GM19463 (cell line): ENCODE measurements around the gene HOXB5.

Source experiments
- ATAC-seq: cut with Tn5 transposase; IDR thresholded peaks from one replicate; pipeline ENCODE4 v1.9.1; 2021; ENCODE audit warnings: mild to moderate bottlenecking, moderate library complexity; ENCODE audit not compliant: unreplicated experiment

Gene HOXB5

DNA sequence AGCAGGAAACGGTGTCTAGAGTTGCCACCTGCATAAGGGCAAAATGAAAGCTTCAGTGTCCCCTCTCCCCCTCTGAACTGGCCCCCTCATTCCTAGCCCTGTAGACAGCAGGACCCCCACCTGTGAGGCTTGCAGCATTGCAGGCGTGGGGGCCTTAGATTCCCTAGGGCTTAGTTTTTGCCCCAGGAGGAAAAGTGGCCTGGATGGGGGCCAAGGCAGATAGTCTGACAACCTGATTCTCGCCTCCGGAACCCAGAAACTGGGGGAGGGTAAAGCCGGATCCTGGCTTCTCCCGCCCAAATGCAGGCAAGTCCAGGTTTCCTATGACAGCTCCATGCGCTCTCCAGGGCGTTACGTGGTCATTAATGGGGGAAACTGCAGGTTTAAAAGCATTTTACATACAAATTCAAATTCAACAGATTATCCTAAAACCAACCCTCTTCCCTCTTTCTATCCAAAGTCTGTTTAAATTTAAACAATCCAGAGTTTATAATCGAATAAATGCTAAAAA, 11.9 kb upstream of the HOXB5 start:
- ATAC-seq, result no peak

DNA sequence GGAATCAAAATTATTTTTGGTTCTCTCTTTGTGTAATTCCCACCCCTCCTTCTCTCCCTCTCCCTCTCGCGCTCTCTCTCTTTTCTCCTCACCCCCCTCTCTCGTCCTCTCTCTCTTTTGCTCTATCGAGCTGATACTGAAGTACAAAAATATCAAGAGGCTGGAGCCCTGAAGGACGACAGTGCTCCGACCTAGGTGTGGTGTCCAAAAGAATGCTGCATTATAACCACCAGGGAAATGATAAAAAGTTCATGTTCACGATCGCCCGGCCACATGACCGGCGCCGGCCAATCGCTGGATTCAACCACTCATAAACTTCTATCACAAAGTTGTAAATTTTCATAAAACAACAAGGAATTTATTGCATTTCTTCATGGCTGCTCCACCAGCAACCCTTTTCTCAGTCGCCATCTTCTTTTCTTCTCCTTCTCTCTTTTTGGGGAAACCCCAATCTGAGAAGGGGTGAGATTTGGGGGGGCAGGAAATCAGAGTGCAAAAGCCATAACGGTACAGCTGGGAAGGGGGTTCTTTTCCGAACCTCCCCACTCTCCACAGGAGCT, 11.3 kb upstream of the HOXB5 start, which contains the start of gene HOXB6:
HOXB6 (minus strand) TSS at position 217 of the 560 bp plus-strand sequence. CDS start 6,836 bp downstream, outside the sequence.
- no peak for ATAC-seq

DNA sequence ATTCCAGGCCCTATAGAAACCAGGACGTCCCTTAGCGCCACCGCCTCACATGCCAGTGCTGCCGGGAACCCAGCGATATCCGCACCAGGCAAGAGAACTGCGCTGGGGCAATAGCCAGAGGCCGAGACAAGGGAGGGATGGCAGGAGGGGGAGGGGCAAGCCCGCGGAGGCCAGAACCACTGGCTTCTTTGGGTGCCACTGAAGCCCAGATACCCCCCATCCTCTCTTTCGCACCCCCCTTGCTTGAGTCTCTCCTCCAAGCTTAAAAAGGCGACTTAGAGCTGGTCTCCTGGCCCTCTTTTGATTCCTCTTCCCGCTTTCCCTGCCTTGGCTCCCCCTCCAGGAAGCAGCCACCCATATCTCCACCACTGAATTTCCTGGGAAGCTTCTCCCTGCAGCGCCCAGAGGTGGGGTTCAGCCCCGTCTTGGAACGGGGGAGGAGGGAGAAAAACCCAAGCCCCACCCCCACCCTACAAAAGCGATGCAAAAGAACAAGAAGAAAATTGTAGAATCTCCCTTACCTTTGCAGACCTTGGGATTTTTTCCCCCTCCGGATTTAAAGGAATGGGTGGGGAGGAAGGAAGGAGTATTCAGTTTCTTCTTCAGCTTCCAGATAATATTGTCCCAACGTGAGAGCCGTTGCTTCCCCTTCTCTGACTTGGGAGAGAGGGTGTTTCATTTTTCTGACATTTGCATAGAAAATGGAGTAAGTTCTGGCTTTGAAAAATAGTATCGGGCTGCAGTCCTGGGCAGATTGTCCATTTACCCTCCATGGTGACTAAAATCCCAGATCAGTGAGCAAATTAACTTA, 10.6 kb upstream of the HOXB5 start:
- no peak for ATAC-seq

DNA sequence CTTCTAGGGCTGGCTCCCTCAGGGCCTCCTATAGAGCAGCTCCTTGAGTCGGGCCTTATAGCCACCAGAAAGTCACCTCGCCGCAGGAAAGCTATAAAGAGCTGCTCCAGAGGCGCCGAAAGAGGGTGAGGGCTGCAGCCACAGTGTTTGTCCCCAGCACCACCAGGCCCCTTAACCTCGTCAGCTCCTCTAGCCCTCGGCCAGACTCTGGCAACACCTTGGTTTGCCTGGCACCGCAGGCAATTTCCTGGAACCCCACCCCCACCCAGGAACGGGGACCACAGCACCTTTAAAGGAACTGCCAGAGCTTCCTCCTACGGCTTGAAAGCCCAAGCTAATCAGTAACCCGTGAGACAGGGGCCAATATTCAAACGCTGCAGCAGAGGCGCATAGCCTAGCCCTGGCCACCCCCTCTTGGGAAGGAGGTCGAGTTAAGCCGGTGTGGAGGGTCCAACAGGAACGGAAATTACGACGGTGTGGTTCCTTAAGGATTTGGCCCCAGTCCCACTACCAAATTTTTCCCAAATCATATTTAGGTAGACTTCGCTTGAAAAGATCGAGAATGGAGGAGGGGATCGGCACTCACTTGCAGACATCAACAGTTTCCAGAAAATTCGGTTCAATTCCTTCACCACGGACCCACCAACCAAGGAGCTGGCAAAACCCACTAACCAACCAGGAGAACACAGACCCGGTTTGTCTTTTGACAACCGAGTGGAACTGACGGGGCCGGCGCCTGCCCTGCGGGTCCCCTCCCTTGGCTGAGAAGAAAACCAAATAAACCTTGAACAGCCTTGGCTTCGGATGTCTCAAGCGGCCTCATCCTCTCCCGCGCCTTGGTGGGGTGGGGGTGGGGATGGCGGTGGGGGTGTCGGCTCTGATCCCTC, 8.2 kb upstream of the HOXB5 start:
- no peak for ATAC-seq

DNA sequence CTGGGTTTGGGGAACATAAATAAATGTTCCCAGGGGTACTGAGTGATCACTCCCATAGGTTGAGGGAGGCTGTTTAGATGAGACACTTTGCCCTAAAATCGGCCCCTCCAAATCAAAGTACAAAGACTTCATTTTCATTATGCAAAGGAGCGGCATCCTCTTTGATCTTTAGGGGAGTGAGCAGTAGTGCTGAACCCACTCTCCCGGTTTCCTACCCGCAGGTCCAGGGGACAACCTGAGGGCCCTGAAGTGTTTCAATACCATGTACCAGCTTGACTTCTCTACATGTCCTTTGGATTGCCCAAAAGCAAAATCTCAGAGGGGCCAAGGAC, 7.6 kb upstream of the HOXB5 start:
- no peak for ATAC-seq

DNA sequence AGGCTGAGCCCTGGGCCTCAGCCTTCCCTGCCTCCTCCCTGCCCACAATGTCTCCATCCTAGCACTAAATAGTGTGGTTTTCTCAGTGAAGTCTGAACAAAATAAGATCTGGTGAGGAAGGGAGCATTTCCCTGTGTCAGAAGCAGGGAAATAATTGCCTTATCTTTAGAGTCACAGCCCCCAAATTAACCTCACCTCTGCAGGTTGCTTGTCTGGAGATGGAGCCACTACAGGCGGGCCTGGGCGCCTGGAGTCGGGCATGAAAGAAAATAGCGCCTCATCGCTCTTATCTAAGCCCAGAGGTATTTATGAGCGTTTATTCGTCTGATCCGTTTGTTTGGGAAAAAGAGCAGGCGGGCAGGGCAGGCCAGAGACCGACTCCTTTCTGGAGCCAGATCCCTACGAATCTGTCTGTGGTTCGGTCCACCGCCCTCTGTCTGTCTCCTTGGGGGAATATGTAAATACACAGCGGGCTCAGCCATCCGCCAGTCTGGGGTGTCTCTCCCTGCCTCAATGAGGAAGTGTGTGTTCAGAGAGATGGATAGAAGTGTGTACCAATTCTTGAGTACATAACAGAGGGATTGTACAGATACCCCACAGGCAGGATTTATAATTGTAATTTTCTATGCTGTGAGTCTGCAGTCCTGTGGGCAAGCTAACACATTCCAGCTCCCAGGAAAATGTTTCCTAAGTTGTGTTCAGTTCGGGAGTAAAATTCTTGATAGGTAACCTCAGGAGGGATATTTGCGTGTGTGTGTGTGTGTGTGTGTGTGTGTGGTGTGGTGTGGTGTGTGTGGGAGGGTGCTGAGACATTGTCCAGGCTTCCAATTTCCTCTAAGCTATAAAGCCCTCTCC, 6.9 kb upstream of the HOXB5 start:
- ATAC-seq, result no peak

DNA sequence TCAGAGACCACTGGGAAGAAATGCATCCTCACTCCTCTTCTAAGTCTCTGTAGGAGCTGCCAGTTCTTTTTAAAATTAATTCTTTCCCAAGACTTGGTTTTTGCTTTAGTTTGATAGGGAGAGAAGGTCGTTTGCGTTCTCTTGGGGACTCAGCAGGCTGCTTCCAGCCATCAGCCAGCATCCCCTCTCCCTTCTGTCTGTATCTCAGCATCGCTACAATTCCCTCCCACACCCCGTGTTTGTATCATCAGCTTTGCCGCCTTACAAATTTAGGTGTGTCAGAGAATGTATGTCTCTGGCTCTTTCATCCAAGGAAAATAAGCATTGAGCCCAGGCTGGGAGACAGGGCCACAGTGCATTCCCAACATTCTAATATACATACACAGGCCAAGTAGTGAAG, 5.8 kb upstream of the HOXB5 start:
- no peak for ATAC-seq

DNA sequence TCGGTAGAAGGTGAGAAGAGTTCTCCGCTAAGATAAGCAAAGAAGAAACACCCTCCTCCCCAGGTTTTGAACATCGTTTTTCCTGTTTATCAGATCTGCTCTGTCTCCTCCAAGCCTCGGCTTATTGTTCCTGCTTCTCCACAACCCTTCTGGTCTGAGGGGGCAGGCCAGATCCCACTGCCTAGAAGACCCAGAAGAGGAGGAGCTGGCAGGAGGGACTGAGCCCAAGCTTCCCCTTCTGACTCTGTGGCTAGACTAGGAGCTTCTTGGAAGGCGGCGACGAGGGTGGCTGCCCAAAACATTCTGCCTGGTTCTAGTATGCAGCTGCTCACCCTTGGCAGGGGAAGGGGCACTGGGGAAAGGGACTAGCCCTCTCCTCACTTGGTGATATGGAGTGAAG, 5.2 kb upstream of the HOXB5 start:
- ATAC-seq, result no peak

DNA sequence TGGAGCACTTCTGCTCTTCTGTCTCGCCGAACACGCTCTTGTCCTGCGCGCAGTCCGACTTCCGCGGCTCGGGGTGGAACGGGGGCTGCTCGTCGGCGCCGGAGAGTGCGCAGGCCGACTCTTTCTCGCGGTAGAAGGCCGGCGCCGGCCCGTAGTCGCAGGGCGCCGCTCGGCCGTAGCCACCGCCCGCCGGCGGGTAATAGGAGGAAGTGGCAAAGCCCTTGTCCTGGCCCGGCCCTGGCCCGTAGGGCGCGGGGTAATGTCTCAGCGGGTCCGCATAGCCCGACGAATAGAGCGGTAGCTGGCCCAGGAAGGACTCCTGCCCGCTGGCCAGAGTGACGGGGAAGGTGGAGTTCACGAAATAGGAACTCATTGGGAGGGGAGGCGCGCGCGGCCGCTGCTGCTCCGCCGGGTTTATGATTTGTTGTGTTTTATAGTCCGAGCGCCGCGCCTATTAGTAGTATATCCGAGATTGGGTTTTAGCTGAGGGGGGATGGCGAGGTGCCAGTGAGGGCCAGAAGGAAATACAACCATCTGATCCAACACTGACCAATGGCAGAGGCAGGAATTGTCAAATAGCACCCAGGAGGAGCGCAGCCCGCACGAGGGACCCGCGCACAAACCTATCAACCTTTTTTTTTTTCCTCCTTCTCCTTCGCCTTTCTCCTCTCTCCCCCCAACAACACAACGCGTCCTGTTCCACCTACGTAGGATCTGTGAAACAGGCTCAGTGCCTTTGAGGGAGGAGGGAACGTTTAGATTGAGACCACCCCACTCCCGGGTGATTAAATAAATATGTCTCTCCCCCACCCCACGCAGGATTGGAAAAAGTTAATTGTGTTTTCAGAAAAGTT, 4.4 kb upstream of the HOXB5 start:
- no peak for ATAC-seq

DNA sequence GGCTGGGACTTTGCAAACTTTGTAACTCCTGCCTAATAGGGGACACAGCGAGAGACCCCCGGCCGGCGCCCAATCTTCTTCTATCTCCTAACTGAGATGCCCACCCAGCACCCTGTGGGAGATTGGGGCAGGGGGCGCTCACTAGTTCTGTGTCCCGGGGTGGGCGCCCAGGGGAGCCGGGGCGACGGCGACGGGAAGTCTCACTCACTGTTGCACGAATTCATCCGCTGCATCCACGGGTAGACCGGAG, 3.9 kb upstream of the HOXB5 start:
- ATAC-seq, result no peak

DNA sequence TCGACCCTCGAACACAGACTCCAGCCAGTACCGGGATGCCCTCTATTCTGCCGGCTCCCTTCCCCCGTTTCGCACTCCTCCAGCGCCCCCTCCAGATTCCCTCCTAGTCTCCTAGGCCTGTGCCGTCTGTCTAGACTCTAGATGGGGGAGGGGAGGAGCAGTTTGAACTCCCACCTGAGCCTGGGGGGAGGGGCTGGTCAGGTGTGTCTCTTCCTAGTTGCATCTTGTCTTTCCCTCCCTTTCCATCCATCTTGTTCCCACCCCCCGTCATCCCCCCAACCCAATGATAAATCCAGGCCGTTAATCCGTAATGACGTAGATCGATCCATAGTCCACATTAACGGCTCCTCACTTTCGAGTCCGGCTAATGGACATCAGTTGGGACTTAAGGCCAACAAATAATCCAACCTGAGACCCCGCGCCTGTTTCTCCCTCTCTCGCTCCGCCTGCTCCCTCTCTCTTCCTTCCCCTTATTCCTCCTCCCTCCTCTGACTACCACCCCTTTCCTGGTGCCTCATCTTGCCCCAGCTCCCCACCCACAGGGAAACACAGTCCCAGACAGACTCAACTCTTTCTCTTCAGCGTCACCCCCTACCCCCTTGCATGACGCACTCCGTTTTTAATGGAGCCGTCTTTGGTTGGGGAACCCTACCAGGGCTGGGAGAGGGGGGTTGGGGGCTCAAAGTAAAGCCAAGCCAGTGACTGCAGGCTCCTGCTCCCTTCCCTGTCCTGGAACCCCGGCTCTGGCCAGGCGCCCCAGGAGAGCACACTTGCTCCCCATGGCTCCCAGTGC, 3.4 kb upstream of the HOXB5 start:
- no peak for ATAC-seq

DNA sequence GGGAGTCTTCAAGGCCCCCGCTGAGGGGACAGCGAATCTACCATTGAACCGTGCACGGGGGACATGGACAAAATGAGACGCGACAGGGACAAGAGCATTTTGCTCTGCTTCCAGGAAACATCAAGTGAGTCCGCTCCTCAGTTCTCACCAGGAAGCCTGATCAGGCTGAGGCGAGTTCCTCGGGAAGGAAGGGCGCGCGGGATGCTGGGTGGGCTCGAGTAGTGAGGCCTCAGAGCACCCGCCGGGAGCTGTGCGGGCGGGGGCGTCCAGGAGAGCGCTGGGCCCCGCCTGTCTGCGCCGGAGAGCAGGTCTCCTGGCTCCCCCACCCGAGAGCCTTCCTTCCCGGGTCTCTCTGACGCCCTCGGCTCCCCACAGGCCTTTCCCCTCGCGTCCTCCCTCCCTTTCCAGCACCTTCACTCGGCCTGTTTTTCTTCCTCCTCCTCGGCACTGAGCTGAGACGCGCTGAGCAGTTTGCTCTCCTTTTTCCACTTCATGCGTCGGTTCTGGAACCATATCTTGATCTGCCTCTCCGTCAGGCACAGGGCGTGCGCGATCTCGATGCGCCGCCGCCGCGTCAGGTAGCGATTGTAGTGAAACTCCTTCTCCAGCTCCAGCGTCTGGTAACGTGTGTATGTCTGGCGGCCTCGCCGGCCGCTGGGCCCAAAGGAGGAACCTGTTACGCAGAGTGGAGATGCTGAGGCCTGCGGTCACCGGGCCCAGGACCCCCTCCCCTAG, 2.6 kb upstream of the HOXB5 start:
- no peak for ATAC-seq

DNA sequence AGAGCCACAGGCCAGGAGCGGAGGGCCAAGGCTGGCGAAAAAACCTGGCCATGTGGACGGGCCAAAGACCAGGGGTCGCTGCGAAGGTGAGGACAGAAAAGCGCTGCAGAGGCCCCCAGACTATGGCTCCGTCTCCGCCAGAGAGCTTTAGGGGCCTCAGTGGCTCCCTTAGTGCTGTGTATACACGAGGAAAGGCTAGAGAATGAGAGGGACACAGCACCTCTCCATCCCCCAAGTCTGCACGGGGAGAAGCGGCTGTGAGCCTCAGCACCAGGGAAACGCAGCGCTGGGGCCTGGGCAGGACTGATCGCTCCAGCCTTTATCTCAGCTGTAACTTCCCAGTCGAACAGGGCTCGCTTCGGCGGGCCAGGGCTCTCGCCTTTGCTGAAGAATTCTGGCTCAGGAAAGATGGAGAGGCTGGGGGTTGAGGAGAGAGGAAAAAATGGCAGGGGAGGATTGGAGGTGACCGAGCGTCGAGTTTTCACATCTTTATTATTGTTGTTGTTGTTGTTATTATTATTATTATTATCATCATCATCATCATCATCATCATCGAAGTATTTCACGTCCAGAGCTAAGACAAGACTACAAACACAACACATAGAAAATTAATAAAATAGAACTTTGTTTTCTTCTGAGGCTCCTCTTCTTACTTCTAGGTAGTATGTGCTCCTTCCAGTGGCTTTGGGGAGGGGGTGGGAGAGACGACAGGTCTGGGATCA, 1.9 kb upstream of the HOXB5 start:
- ATAC-seq, result no peak

DNA sequence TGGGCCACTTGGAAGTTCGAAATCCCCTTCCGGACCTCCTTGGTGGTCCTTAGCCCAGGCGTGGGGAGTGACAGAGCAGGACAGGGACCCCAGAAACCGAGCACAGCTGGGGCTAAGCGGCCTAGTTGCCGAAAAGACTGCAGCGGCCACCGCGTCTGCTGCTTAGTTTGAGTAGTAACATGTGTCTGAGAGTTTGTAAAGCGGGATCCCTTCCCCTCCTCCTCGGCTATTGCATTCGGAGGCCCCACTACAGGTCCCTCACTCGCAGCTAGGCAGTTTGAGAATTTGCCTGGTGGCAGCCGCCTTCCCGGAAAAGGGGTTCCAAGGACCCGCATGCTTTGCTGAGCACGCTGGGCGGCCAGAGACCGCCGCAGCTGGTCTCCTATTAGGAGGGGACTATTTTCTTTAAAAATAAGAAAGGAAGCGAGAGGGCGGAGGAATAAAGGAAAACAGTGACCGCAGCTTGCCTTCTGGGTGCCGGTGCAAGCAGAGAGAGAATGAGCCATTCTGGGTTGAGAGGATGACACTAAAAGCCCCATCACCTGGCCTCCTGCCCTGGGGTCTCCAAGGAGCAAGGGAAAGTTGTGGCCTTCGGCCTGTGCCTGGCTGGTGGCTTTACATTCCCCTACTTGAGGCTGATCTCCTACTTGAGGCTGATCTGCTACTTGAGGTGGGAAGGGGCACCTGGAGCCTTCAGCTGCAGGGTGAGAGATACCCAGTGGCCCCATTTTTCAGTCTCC, 1.1 kb upstream of the HOXB5 start:
- no peak for ATAC-seq

DNA sequence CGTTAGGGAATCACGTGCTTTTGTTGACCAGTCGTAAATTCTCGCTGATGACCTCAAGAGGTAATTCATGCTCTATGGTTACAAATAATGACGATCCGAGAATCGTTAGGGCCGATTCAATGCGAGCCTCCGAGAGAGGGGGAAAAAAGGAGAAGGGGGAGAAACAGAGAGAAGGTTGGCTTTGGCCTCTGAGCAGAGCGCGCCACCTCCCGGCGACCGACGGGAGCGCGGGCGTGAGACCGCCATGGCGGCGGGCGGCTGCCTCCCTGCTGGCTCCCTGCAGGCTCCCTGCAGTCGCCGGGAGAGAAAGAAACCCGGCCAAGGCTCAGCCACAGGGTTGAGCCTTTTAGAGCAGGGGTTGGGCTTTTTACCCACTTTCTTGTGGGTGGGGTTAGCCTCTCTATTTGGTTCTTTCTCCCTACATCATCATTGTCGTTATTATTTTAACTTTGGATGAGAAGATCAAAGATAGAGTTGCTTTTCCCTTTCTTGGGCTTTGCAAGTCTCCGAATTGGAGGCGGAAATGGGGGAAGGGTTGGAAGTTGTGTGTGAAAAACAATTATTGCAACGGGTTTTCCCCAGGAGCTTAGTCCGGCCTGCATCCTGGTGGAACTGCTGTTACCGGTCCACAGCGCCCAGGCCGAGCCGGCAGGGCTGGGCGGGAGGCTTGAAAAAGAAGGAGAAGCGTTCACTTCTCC, 410 bp upstream of the HOXB5 start:
- ATAC-seq, result no peak

DNA sequence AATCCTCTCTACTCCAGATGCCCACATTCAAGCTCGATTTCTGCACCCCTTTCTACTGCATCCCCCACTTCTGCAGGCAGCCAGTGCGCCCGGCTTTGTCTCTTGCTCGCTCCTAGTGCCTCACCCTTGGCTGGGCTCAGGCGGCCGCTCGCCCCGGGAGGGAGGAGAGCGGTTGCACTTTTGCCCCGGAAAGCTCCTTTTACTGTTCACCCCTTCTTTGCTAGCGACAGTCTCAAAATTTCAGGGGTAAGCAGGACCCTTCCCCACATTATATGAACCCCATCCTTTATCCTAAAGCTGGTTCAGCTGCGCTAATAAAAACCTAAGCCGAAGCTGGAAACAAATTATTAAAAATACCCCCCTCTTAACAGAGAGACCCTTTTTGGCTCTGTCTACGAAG, 1.0 kb downstream of the HOXB5 start:
- no peak for ATAC-seq

DNA sequence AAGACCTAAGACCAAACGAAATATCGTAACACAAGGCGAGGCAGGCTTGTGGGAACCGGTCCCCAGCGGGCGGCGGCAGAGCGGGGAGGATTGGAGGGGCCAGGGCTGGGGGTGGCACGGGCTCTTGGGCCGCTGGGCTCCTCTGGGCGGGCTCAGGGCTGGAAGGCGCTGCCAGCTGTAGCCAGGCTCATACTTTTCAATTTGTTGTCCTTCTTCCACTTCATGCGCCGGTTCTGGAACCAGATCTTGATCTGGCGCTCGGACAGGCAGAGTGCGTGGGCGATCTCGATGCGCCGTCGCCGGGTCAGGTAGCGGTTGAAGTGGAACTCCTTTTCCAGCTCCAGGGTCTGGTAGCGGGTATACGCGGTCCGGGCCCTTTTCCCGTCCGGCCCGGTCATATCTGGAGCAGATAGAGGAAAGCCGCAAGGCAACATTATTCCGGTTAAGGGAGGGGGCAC, 1.5 kb downstream of the HOXB5 start:
- ATAC-seq, result no peak
